WTC11 (cell line): Measurements from ENCODE around the gene ZNF786. TPM values are rescaled to one million over a fixed set of nuclear protein-coding genes. Genes with fewer than 3 reads are reported as not detected.

ENCODE experiments used
- ATAC-seq: fragments of 200-7000 bp; cut with Tn5 transposase; 2 replicates; pipeline ENCODE4 v1.10.0; 2021; ENCODE audit warnings: mild to moderate bottlenecking, moderate library complexity
- CTCF ChIA-PET: fragments of 300-600 bp; sonication (Branson Sonifier 250); formaldehyde crosslinking; loops from one replicate; lab custom pipeline; 2021; ENCODE audit warnings: antibody characterized with exemption; lab: Charles Lee
- POLR2A ChIA-PET: fragments of 350-600 bp; sonication (Branson Sonifier 250); formaldehyde crosslinking; loops from one replicate; lab custom pipeline; 2021; ENCODE audit warnings: antibody characterized with exemption; lab: Charles Lee
- DNase-seq: peaks from one replicate; pipeline ENCODE4 v3.0.0; 2021; ENCODE audit warnings: low spot score
- H3K27ac Mint-ChIP-seq: 2 replicates; pipeline ENCODE4 v1.8.0; 2021; ENCODE audit warnings: mixed read lengths
- H3K27me3 Mint-ChIP-seq: 2 replicates; pipeline ENCODE4 v1.8.0; 2021; ENCODE audit warnings: low read depth, mild to moderate bottlenecking, moderate library complexity, mixed read lengths
- H3K36me3 Mint-ChIP-seq: 2 replicates; pipeline ENCODE4 v1.8.0; 2021; ENCODE audit warnings: mixed read lengths
- H3K4me1 Mint-ChIP-seq: 2 replicates; pipeline ENCODE4 v1.8.0; 2022; ENCODE audit warnings: mixed read lengths
- H3K4me3 Mint-ChIP-seq: 2 replicates; pipeline ENCODE4 v1.8.0; 2021; ENCODE audit warnings: mild to moderate bottlenecking, moderate library complexity, mixed read lengths
- H3K9me3 Mint-ChIP-seq: 2 replicates; pipeline ENCODE4 v1.8.0; 2021; ENCODE audit warnings: mixed read lengths
- EMX1 ChIP-seq: fragments of 250-450 bp; sonication (Bioruptor Pico); IDR thresholded peaks from 2 replicates; pipeline ENCODE4 v1.8.0; 2021; ENCODE audit warnings: mild to moderate bottlenecking
- ESRRA ChIP-seq: sonication (generic); formaldehyde crosslinking; IDR thresholded peaks from 2 replicates; pipeline ENCODE4 v1.8.1; 2022; ENCODE audit warnings: mild to moderate bottlenecking, missing genetic modification reagents, borderline replicate concordance
- ETV6 ChIP-seq: sonication (generic); formaldehyde crosslinking; IDR thresholded peaks from 2 replicates; pipeline ENCODE4 v1.8.1; 2022; ENCODE audit warnings: mild to moderate bottlenecking, missing genetic modification reagents
- HMGA2 ChIP-seq: fragments of 250-450 bp; sonication (Bioruptor Pico); IDR thresholded peaks from 2 replicates; pipeline ENCODE4 v1.4.0; 2021; ENCODE audit warnings: mild to moderate bottlenecking, moderate library complexity
- MYBL2 ChIP-seq: sonication (generic); formaldehyde crosslinking; IDR thresholded peaks from 2 replicates; pipeline ENCODE4 v1.8.1; 2023; ENCODE audit warnings: mild to moderate bottlenecking, moderate library complexity, missing genetic modification reagents
- PRRX2 ChIP-seq: fragments of 250-450 bp; sonication (Bioruptor Pico); IDR thresholded peaks from 2 replicates; pipeline ENCODE4 v1.8.0; 2021; ENCODE audit warnings: mild to moderate bottlenecking
- SMAD3 ChIP-seq: sonication (generic); formaldehyde crosslinking; IDR thresholded peaks from 2 replicates; pipeline ENCODE4 v1.8.0; 2022; ENCODE audit warnings: missing genetic modification reagents, mild to moderate bottlenecking, borderline replicate concordance
- SP1 ChIP-seq: sonication (generic); formaldehyde crosslinking; conservative IDR thresholded peaks from 2 replicates; pipeline ENCODE4 v1.8.1; 2022; ENCODE audit warnings: missing genetic modification reagents
- ZNF121 ChIP-seq: sonication (generic); formaldehyde crosslinking; IDR thresholded peaks from 2 replicates; pipeline ENCODE4 v1.8.0; 2023; ENCODE audit warnings: missing genetic modification reagents
- ZNF416 ChIP-seq: fragments of 250-450 bp; sonication (Bioruptor Pico); IDR thresholded peaks from 2 replicates; pipeline ENCODE4 v1.9.0; 2021; ENCODE audit warnings: mild to moderate bottlenecking, inconsistent platforms
- ZNF423 ChIP-seq: fragments of 250-450 bp; sonication (Bioruptor Pico); IDR thresholded peaks from 2 replicates; pipeline ENCODE4 v2.1.2; 2022; ENCODE audit warnings: mild to moderate bottlenecking, moderate library complexity
- total RNA-seq: library from RNA; stranded (reverse); gene quantifications from 3 replicates; pipeline ENCODE4 v1.2.3, GENCODE V29; 2021
- TF ChIP-seq, protein P1 (sequence below): sonication (generic); formaldehyde crosslinking; IDR thresholded peaks from 2 replicates; pipeline ENCODE4 v1.8.1; 2023; ENCODE audit warnings: mild to moderate bottlenecking, moderate library complexity, missing genetic modification reagents
- TF ChIP-seq, protein P2 (sequence below): sonication (generic); formaldehyde crosslinking; IDR thresholded peaks from 2 replicates; pipeline ENCODE4 v1.8.0; 2023; ENCODE audit warnings: missing genetic modification reagents, mild to moderate bottlenecking, borderline replicate concordance
- TF ChIP-seq, protein P3 (sequence below): sonication (generic); formaldehyde crosslinking; IDR thresholded peaks from 2 replicates; pipeline ENCODE4 v1.8.1; 2022; ENCODE audit warnings: low read depth, missing genetic modification reagents, borderline replicate concordance

ZNF786 gene
- total RNA-seq, 1 experiment from 2014 or later, result 11.4 TPM

DNA sequence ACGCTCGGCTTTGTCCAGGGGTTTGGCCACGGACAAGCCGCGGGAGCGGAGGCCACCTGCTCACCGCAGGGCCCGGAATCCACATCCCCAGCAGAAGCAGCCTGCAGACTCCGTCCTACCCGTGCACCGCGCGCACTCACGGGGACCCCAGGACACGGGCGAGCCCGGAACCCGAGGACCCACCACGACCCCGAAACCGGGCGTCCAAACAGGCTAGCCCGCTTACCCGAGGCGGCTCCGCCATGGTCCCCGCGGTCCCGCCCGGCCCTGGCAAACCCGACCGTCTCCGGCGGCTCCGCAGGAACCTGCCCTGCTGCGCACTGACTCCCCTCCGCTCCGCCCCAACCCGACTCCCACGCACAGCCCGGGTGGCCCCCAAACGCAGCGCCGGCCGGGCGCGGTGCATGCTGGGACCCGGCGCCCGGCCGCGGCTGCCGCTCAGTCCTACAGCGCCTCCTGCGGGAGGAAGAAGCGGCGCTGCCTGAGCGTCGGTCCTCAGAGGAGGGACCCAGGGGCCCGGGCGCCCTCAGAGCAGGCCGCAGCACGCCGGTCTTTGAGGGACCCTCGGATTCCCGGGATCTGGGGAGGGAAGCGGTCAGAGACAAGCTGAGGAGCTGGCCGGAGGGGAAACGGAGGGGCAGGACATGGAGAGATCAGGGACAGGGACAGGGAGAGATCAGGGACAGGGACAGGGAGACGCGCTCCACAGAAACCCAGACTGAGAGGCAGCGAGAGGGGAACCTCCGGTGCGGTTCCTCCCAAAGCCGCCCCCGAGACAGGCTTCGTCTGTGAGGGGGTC lies at the start of gene ZNF786 (continued):
- TF ChIP-seq SMAD3 (CRISPR knock-in tag) (no peak), ETV6 (peak; percentile 53; the same call in 1 of the 2 replicates), ZNF121 (no peak), ZNF423 (CRISPR knock-in tag) (peak; percentile 20; the same call in 1 of the 2 replicates), PRRX2 (peak; percentile 56; the same call in 1 of the 2 replicates), EMX1 (CRISPR knock-in tag) (no peak), MYBL2 (CRISPR knock-in tag) (peak; percentile 73; the same call in 1 of the 2 replicates), HMGA2 (CRISPR knock-in tag) (no peak), ZNF416 (CRISPR knock-in tag) (peak; percentile 77), SP1 (CRISPR knock-in tag) (peak; percentile 52), ESRRA (CRISPR knock-in tag) (peak; percentile 86; the same call in 1 of the 2 replicates)
- TF ChIP-seq, protein P1, sequence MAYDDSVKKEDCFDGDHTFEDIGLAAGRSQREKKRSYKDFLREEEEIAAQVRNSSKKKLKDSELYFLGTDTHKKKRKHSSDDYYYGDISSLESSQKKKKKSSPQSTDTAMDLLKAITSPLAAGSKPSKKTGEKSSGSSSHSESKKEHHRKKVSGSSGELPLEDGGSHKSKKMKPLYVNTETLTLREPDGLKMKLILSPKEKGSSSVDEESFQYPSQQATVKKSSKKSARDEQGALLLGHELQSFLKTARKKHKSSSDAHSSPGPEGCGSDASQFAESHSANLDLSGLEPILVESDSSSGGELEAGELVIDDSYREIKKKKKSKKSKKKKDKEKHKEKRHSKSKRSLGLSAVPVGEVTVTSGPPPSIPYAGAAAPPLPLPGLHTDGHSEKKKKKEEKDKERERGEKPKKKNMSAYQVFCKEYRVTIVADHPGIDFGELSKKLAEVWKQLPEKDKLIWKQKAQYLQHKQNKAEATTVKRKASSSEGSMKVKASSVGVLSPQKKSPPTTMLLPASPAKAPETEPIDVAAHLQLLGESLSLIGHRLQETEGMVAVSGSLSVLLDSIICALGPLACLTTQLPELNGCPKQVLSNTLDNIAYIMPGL, result peak; percentile 100
- TF ChIP-seq, protein P2, sequence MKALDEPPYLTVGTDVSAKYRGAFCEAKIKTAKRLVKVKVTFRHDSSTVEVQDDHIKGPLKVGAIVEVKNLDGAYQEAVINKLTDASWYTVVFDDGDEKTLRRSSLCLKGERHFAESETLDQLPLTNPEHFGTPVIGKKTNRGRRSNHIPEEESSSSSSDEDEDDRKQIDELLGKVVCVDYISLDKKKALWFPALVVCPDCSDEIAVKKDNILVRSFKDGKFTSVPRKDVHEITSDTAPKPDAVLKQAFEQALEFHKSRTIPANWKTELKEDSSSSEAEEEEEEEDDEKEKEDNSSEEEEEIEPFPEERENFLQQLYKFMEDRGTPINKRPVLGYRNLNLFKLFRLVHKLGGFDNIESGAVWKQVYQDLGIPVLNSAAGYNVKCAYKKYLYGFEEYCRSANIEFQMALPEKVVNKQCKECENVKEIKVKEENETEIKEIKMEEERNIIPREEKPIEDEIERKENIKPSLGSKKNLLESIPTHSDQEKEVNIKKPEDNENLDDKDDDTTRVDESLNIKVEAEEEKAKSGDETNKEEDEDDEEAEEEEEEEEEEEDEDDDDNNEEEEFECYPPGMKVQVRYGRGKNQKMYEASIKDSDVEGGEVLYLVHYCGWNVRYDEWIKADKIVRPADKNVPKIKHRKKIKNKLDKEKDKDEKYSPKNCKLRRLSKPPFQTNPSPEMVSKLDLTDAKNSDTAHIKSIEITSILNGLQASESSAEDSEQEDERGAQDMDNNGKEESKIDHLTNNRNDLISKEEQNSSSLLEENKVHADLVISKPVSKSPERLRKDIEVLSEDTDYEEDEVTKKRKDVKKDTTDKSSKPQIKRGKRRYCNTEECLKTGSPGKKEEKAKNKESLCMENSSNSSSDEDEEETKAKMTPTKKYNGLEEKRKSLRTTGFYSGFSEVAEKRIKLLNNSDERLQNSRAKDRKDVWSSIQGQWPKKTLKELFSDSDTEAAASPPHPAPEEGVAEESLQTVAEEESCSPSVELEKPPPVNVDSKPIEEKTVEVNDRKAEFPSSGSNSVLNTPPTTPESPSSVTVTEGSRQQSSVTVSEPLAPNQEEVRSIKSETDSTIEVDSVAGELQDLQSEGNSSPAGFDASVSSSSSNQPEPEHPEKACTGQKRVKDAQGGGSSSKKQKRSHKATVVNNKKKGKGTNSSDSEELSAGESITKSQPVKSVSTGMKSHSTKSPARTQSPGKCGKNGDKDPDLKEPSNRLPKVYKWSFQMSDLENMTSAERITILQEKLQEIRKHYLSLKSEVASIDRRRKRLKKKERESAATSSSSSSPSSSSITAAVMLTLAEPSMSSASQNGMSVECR, result no peak
- TF ChIP-seq, protein P3, sequence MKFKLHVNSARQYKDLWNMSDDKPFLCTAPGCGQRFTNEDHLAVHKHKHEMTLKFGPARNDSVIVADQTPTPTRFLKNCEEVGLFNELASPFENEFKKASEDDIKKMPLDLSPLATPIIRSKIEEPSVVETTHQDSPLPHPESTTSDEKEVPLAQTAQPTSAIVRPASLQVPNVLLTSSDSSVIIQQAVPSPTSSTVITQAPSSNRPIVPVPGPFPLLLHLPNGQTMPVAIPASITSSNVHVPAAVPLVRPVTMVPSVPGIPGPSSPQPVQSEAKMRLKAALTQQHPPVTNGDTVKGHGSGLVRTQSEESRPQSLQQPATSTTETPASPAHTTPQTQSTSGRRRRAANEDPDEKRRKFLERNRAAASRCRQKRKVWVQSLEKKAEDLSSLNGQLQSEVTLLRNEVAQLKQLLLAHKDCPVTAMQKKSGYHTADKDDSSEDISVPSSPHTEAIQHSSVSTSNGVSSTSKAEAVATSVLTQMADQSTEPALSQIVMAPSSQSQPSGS (CRISPR knock-in tag), result no peak
- TF ChIP-seq, all 79 proteins: peak for 24

DNA sequence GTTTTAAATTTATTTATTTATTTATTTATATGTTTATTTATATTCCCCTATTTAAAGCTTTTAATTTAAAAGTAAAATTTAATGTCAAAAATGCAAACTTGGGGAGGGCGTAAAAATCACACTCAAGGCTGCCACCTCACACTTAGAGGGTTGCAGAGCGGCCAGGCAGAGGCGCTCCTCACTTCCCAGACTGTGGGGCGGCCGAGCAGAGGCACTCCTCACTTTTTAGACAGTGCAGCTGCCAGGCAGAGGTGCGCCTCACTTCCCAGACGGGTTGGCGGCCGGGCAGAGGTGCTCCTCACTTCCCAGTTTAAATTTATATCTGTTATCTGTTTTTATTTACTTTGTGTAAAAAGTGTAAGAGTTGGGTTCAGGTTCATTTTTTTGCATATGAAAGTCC lies 45.6 kb upstream of the ZNF786 start:
- TF ChIP-seq, protein P3 (CRISPR knock-in tag), result no peak
- peak; percentile 67; the same call in 1 of the 2 replicates for TF ChIP-seq HMGA2 (CRISPR knock-in tag)
- TF ChIP-seq, all 79 proteins: peak for 1
- peaks cover 22% of the 10 kb centered on the region for H3K36me3 Mint-ChIP-seq
- H3K27me3 Mint-ChIP-seq, result no peaks in the 10 kb centered on the region; the same call in 1 of the 2 replicates
- ATAC-seq (peak; percentile 60), DNase-seq (no peak)
- ChIA-PET POLR2A (no interaction called here), CTCF (interaction anchor here (1.0 to 1.4 kb wide), 2 partner anchors 11 to 149 kb away, joined by 3 to 8 read pairs; partner anchors contain the start of gene ZNF398)
- no peak overlapping the region for H3K4me3 Mint-ChIP-seq
- peaks cover 2% of the 10 kb centered on the region for H3K9me3 Mint-ChIP-seq
- no peaks in the 10 kb centered on the region for H3K4me1 Mint-ChIP-seq
- no peak overlapping the region for H3K27ac Mint-ChIP-seq
